CD4-positive, alpha-beta T cell treated with Interleukin-17A for 1 hour (primary cell): ENCODE data around the gene PARD3B.

Experiments
- DNase-seq: peaks from one replicate; pipeline ENCODE4 v3.0.0-alpha.2; 2020

Gene PARD3B

GRCh38 chr2:204776781-204777559 is 231.7 kb downstream of the PARD3B start:
- DNase-seq = no peak

DNA sequence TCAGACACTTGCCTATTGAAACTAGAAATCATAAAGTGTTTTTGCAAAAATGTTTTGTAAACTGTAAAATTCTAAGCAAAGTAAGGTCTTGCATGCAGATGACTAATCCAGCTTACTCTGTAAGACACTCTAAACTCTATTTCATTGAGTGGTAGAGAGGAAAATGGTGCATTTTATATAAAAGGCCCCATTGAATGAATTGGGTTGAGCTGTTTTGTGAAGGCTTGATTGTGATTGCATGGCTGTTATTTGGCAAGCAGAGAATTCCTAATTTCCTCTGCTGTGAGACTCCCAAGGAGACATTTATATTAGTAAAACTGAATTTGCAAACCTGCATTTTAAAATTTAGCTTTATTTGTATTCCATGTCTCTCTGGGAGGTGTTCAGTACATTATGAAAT is 234.5 kb downstream of the PARD3B start:
- DNase-seq = no peak

- DNase-seq = no peak
Observed at GRCh38 chr2:204781941-204782340, 236.7 kb downstream of the PARD3B start.

- DNase-seq = no peak
Observed at GRCh38 chr2:204790076-204790475, 244.8 kb downstream of the PARD3B start.

GRCh38 chr2:204791230-204791629 is 246.0 kb downstream of the PARD3B start:
- no peak for DNase-seq

DNA sequence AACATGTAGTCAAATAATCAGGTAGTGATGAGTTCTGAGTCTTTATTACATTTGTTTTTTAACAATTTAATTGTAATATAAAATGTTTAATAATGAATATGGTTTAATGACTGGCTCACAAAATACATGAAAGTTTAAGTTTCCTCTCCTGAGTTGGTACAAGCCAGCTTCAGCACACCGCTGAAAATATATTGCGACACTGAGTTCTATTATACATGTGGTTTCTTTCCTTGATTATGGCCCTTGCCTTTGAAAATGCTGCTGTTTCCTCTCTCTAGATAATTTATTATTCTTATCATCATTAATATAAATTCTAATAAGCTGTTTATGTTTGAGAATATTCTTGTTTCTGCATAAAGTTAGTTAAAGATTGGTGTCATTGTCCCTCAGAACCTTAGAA is 249.3 kb downstream of the PARD3B start:
- no peak for DNase-seq

DNA sequence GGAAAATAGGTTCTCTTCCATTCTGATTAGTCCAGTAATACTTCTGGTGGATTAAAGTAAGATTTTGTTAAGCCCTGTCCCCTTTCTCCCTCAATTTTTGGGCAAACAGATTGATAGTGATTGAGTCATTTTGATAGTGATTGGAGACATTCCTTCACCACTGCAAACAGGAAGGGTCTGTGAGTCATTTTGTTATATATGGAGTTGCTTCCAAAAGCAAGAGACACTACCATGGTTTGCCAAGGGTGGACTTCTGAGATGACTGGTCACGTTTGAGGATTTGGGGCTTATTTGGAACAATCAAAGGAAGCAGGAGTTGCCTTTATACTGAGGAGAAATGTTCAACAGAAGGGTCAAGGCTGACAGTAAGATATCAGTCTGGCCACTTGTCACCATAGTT is 249.9 kb downstream of the PARD3B start:
- DNase-seq = no peak

DNA sequence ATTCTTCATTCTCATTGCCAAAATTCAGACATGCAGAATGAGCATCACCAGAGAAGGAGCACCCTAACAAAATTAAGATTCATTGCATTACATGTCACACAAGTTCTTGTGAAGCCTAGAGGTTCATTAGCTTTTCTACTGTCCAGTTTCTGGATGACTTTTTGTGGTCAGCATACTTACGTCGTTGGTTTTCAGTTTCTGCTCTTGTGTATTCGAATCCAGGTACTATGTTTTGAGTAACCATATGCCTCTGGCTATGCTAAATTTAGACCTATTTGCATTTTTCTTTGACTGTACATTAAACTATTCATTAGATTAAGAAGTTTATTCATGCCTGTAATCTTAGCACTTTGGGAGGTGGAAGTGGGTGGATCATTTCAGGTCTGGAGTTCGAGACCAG is 251.3 kb downstream of the PARD3B start:
- DNase-seq = no peak

- no peak for DNase-seq
Observed at GRCh38 chr2:204799791-204800190, 254.5 kb downstream of the PARD3B start.

DNA sequence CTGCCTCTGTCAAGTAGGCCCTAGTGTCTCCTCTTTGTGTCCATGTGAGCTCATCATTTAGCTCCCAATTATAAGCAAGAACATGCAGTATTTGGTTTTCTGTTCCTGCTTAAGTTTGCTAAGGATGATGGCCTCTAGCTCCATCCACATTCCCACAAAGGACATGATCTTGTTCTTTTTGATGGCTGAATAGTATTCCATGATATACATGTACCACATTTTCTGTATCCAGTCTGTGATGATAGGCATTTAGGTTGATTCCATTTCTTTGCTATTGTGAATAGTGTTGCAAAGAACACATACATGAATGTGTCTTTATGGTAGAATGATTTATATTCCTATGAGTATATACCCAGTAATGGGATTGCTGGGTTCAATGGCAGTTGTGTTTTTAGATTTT is 263.2 kb downstream of the PARD3B start:
- no peak for DNase-seq

GRCh38 chr2:204824751-204825453 is 279.6 kb downstream of the PARD3B start:
- DNase-seq = no peak

DNA sequence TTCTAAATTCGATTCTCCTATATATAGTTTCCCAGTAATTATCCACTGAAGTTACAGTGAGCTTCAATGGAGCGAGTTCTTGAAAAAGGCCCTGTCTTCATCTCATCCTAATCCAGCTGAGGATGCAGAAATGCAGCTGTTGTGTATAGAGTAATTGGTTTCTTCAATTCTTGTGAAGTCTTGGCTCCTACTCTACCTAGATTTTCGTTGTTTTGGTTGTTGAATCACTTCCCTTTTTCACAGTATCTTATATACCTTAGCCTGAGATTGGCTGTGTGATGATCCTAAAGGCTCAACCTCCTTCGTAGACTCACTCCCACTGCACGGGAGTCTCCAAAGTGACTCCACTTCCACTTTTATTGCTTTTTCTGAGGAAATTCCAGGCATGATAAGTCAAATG is 280.4 kb downstream of the PARD3B start:
- no peak for DNase-seq

- no peak for DNase-seq
Observed at GRCh38 chr2:204827701-204828590, 282.7 kb downstream of the PARD3B start.

DNA sequence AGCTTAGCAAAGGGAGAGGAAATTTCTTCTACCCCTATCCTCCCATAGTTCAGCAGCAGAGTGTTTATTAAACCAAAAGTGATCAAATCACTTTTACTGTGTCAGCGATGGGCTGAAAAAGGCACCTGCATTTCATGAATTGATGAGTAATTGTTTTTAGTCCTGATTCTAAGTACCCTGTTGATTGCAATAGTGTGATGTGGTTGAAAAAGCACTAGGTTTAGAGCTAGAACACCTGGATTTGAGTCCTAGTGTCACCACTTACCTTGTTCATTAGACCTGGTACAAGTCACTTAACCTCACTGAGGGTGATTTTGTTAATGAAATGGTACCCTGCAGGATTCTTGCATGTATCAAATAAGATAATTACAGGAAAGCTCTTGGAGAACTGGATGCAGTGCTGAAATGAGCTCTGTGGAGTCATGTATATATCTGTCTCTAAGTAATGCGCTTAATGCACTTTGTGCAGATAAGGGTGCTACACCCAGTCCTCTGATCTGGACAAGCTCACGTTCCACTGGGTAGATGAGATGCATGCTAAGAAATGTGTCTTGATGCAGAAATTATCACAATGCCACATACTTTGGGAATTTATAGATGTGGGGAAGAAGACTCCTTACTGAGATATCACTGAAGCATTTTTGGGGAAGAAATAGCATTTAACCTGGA is 289.6 kb downstream of the PARD3B start:
- DNase-seq = no peak

DNA sequence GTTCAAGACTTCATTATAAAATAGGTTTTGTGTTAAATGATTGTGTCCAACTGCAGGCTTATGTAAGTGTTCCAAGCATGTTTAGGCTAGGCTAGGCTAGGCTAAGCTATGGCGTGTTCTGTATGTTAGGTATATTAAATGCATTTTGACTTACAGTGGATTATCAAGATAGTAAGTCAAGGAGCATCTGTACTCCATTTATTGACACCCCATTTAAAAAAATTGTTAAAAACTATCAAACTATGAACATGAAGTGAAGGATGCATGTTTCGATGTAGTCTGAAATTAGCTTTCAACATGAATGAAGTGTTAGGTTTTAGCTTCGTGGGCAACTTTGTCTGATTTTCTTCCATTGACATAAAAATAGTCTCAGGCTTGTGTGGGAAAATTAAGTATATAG is 290.5 kb downstream of the PARD3B start:
- DNase-seq = no peak

DNA sequence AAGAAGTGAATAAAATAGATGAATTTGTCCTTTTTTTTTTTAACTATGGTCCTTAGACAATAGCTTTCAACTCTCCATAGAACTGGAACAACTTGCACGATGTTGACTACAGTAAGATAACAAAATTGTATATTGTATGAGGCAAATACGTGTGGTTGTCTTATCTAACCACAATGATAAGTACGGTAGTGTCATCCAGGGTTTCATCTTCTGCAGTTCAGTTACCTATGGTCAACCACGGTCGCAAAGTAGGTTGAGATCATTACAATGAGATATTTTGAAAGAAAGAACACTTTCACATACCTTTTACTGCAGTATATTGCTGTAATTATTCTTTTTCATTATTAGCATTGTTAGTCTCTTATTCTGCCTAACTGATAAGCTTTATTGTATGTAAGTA is 295.2 kb downstream of the PARD3B start:
- no peak for DNase-seq

DNA sequence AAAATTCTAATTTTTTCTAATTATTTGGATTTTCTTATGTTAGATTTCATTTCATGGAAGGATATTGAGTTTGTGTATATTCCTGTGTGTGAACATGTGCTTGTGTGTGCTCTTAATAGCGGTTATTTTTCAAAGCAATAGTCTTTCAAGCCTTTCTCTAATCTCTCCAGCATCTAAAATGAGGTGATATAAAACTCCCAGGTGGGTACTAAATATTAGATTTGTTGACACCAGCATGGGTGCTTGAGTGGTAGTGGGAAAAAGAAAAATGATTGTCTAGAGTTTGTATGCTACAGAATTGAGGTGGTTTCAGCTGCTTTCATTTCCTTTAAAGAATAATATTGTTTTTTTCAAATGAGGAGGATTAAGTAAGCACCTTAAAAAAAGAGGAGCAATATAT is 296.8 kb downstream of the PARD3B start:
- no peak for DNase-seq

DNA sequence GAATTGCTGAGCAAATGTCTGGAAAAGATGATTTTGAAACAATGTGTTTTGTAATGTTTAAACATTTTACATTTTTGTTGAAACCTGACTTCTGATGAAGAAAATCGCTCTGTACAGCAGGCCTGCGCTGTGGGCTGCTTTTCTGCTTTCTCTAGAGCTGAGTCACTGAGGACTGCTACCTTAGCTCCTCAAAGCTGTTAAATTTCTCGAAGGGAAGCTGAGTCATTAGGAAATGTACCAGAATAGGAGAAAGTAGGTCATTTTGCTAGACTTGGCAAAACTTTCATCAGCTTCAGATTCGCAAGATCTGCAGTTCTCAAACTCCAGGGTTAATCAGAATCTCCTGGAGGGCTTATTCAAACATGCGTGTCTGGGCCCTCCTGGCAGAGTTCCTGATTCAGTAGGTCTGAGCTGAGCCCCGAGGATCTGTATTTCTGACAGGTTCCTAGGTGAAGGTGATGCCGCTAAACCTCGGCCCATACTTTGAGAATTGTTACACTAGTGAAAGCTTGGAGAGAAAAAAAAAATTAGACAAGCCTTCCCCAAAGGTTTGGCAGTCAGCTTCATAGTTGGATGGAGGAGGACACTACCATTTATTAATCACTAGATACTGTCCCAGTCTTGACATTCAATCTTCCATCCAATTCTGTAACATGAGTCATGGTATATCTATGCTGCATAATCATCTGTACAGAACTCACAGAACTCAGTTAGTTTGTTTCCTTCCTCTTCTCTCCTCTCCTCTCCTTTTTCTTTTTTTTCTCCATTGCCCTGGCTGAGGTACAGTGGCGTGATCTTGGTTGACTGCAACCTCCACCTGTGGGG is 297.6 kb downstream of the PARD3B start:
- no peak for DNase-seq

- DNase-seq = no peak
Observed at GRCh38 chr2:204846471-204846870, 301.2 kb downstream of the PARD3B start.

DNA sequence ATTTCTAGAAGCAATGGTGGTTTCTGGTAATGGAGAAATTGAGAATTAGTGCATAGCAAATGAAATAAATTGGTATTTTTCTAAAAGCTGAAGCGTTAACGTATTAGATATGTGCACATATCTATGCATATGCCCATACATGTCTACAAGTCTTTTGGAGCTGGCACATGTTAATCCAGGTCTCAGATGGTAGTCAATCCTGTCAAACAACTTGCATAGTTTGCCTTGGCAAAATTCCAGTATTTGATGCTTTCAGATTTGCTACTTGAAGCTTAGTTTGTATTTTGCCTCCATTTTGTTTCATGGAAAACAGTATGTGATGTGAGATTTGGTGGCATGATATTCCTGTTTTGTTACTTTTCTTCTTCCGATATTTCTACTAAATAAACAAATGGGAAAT is 304.6 kb downstream of the PARD3B start:
- DNase-seq = no peak

DNA sequence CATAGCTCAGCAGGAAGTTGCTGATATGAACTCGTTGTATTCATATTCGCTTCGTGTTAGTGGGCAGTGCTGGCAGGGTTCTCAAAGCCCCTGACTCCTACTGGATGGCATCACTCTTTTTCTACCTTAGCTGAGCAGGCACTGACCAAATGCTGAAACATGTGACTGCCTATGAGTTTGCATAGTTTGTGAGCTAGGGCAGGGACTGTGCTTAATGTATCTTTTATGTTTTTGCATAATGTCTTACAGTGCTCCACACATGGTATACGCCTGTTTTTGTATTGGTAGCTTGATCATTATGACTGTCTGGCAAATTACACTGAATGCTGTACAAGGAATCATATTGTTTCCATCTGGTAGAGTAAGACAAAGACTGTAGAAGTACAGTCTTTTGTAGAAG is 305.3 kb downstream of the PARD3B start:
- no peak for DNase-seq

DNA sequence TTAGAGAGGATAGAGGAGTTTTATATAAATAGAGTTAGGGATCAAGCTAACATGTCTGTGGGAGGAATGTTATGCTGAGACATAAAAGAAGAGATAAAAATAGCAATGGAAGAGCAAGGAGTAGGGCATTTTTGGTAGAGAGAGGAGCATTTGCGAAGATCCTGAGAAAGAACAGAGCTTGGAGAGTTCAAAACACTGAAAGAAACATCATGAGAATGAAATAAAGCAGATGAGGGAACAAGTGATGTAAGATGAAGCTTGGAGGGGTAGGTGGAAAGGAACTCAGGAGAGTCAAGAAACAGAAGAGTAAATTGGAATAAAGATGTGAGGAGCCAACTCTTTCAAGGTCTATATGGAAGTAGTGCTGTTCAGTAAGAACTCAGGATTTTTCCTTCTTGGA is 308.6 kb downstream of the PARD3B start:
- DNase-seq = no peak
